AG04450 (cell line): ENCODE measurements around the gene RABL2B. TPM values are rescaled to one million over a fixed set of nuclear protein-coding genes. Genes with fewer than 3 reads are reported as not detected.

Source experiments
- CTCF ChIA-PET: fragments of 300-600, 350-600 bp; formaldehyde crosslinking; extraction: SDS; loops from one replicate; lab custom pipeline; 2022; ENCODE audit warnings: antibody characterized with exemption, inconsistent platforms; lab: Charles Lee
- POLR2A ChIA-PET: fragments of 350-600 bp; formaldehyde crosslinking; extraction: SDS; loops from one replicate; lab custom pipeline; 2021; ENCODE audit warnings: antibody characterized with exemption, inconsistent platforms; lab: Yijun Ruan, JAX
- DNase-seq: peaks from one replicate; pipeline ENCODE4 v3.0.0-alpha.2; 2011; ENCODE audit warnings: low read depth, low spot score
- H3K27ac ChIP-seq: one replicate; pipeline ENCODE4 v1.5.1; 2012; ENCODE audit warnings: low read depth, low read length, control low read depth
- H3K27me3 ChIP-seq: one replicate; pipeline ENCODE4 v1.6.0; 2012; ENCODE audit warnings: low read length; ENCODE audit not compliant: control insufficient read depth, insufficient read depth
- H3K4me3 ChIP-seq: 2 replicates; pipeline ENCODE4 v1.5.1; 2011; ENCODE audit warnings: mild to moderate bottlenecking, low read depth, low read length, control low read depth
- H3K9me3 ChIP-seq: 2 replicates; pipeline ENCODE4 v1.5.1; 2012; ENCODE audit warnings: low read length; ENCODE audit not compliant: control insufficient read depth, insufficient read depth
- polyA plus RNA-seq: library from polyadenylated mRNA; depleted of rRNA; stranded (reverse); fragments of >200 nt; gene quantifications from 2 replicates; pipeline ENCODE4 v1.2.3, GENCODE V29; 2011
- TF ChIP-seq, protein P1 (sequence below): IDR thresholded peaks from 2 replicates; pipeline ENCODE4 v1.5.1; 2011; ENCODE audit warnings: low read depth, low read length, control low read depth, inconsistent platforms

The RABL2B gene
- polyA plus RNA-seq, 1 experiment: 31.4 TPM

- no peak for DNase-seq
- peaks cover 5% of the 10 kb centered on the region; the same call in 1 of the 2 replicates for H3K9me3 ChIP-seq
- peaks cover 15% of the 10 kb centered on the region for H3K27me3 ChIP-seq
- ChIA-PET CTCF (no interaction called here), POLR2A (no interaction called here)
- no peak overlapping the region for H3K27ac ChIP-seq
- H3K4me3 ChIP-seq: no peak overlapping the region
- TF ChIP-seq, protein P1, sequence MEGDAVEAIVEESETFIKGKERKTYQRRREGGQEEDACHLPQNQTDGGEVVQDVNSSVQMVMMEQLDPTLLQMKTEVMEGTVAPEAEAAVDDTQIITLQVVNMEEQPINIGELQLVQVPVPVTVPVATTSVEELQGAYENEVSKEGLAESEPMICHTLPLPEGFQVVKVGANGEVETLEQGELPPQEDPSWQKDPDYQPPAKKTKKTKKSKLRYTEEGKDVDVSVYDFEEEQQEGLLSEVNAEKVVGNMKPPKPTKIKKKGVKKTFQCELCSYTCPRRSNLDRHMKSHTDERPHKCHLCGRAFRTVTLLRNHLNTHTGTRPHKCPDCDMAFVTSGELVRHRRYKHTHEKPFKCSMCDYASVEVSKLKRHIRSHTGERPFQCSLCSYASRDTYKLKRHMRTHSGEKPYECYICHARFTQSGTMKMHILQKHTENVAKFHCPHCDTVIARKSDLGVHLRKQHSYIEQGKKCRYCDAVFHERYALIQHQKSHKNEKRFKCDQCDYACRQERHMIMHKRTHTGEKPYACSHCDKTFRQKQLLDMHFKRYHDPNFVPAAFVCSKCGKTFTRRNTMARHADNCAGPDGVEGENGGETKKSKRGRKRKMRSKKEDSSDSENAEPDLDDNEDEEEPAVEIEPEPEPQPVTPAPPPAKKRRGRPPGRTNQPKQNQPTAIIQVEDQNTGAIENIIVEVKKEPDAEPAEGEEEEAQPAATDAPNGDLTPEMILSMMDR: no peak
These were observed 59.4 kb downstream of the RABL2B start for GRCh38 chr22:50723991-50724390.

DNA sequence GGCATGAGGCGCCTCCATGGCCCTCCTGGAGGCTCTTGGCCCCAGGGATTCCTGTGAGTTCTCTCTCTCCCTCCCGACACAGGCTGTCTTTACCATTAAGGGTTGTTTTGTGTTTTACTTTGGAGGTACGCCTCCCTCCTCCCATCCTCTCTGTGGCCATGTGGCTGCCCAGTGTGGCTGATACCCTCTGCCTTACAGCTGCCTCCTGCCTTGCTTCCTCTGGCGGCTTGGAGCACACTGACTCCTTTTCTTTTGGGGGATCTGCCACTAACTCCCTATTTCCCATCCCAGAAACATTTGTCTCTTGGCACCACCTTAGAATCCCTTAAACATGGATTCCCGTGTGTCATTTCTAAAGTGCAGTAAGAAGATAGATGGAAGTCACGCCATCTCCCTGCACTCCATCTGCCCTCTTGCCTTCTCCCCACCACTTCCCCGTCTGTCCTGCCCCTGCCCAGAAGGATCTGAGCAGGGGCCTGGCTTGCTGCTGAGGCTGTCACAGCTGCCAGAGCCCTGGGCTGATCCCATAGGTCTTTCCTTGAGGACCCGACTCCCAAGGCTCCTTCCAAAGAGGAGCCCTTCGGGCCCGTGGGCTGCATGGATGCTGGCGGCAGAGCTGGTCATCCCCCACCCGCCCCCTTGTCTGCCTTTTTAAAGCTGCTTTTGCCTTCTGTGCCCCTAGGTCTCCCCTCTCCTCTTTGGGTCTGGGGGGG is 60.6 kb downstream of the RABL2B start:
- peaks cover 17% of the 10 kb centered on the region for H3K27me3 ChIP-seq
- H3K9me3 ChIP-seq: peaks cover 5% of the 10 kb centered on the region; the same call in 1 of the 2 replicates
- ChIA-PET POLR2A (no interaction called here), CTCF (no interaction called here)
- TF ChIP-seq, protein P1: no peak
- no peak for DNase-seq
- no peak overlapping the region for H3K27ac ChIP-seq
- H3K4me3 ChIP-seq: no peak overlapping the region

DNA sequence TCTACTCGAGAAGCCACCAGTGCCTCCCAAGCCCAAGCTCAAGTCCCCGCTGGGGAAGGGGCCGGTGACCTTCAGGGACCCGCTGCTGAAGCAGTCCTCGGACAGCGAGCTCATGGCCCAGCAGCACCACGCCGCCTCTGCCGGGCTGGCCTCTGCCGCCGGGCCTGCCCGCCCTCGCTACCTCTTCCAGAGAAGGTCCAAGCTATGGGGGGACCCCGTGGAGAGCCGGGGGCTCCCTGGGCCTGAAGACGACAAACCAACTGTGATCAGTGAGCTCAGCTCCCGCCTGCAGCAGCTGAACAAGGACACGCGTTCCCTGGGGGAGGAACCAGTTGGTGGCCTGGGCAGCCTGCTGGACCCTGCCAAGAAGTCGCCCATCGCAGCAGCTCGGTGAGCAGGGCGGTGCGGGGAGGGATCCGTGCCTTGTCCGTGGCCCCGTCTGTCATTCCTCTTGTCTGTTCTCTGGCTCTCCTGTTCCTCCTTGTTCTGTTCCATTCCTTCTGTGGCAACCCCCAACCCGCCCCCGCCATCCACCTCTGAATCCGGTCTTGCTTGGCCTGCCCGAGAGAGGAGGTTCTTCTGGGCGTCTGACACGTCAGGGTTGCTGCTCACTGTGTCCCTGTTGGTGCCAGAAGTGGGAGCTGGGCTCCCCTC is 61.3 kb downstream of the RABL2B start:
- peaks cover 5% of the 10 kb centered on the region; the same call in 1 of the 2 replicates for H3K9me3 ChIP-seq
- peaks cover 17% of the 10 kb centered on the region for H3K27me3 ChIP-seq
- CTCF ChIA-PET: interaction anchor here (1.1 kb wide), 1 partner anchor 10 kb away, joined by 5 read pairs; no protein-coding TSS in a partner anchor
- no peak overlapping the region for H3K27ac ChIP-seq
- POLR2A ChIA-PET: no interaction called here
- TF ChIP-seq, protein P1: no peak
- H3K4me3 ChIP-seq: no peak overlapping the region
- no peak for DNase-seq

GRCh38 chr22:50721257-50721844 is 62.1 kb downstream of the RABL2B start:
- Histone ChIP-seq H3K4me3 (no peak overlapping the region), H3K27me3 (peaks cover 17% of the 10 kb centered on the region), H3K9me3 (peaks cover 5% of the 10 kb centered on the region; the same call in 1 of the 2 replicates), H3K27ac (no peak overlapping the region)
- CTCF ChIA-PET: interaction anchor here (1.1 to 1.2 kb wide), 2 partner anchors 11 kb away, joined by 5 to 6 read pairs; no protein-coding TSS in a partner anchor
- POLR2A ChIA-PET: no interaction called here
- TF ChIP-seq, protein P1: no peak
- no peak for DNase-seq
